HUES6 (cell line): ENCODE data around the gene GALNT15.

Source experiments
- H3K27ac ChIP-seq: 2 replicates; pipeline ENCODE4 v1.7.0; 2013; ENCODE audit warnings: low read depth, mild to moderate bottlenecking, low read length, inconsistent platforms
- H3K27me3 ChIP-seq: 2 replicates; pipeline ENCODE4 v1.6.1; 2013; ENCODE audit warnings: low read length; ENCODE audit not compliant: control insufficient read depth, insufficient read depth
- H3K36me3 ChIP-seq: 2 replicates; pipeline ENCODE4 v1.6.1; 2013; ENCODE audit warnings: low read length; ENCODE audit not compliant: control insufficient read depth, insufficient read depth
- H3K4me1 ChIP-seq: 2 replicates; pipeline ENCODE4 v1.6.1; 2013; ENCODE audit warnings: low read length; ENCODE audit not compliant: control insufficient read depth, insufficient read depth
- H3K4me3 ChIP-seq: 2 replicates; pipeline ENCODE4 v1.5.1; 2013; ENCODE audit warnings: low read depth, low read length
- H3K9ac ChIP-seq: one replicate; pipeline ENCODE4 v1.6.1; 2013; ENCODE audit warnings: mild to moderate bottlenecking, low read length
- H3K9me3 ChIP-seq: 2 replicates; pipeline ENCODE4 v1.6.1; 2013; ENCODE audit warnings: low read depth, low read length; ENCODE audit not compliant: control insufficient read depth, insufficient read depth

GALNT15 gene

DNA sequence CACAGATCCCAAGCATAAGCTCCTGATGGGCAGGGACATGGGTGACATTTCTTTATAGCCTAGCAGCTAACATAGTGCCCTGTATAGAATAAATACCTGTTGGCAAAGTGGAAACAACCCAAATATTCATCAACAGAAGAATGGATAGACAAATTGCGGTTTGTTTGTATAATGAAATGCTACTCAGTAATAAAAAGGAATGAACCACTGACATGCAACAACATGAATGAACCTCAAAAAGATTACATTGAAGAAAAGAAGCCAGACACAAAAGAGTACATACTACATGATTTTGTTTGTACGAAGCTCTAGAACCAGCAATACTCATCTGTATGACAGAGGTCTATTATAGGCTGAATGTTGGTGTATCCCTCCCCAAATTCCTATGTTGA is 33.6 kb upstream of the GALNT15 start:
- peaks cover 18% of the 10 kb centered on the region; the same call in 1 of the 2 replicates for H3K4me1 ChIP-seq
- H3K4me3 ChIP-seq = no peak overlapping the region
- no peak overlapping the region for H3K27ac ChIP-seq
- H3K36me3 ChIP-seq = no peaks in the 10 kb centered on the region
- H3K9ac ChIP-seq = no peak overlapping the region
- peaks cover 8% of the 10 kb centered on the region; the same call in 1 of the 2 replicates for H3K9me3 ChIP-seq
- peaks cover 36% of the 10 kb centered on the region; the same call in 1 of the 2 replicates for H3K27me3 ChIP-seq

DNA sequence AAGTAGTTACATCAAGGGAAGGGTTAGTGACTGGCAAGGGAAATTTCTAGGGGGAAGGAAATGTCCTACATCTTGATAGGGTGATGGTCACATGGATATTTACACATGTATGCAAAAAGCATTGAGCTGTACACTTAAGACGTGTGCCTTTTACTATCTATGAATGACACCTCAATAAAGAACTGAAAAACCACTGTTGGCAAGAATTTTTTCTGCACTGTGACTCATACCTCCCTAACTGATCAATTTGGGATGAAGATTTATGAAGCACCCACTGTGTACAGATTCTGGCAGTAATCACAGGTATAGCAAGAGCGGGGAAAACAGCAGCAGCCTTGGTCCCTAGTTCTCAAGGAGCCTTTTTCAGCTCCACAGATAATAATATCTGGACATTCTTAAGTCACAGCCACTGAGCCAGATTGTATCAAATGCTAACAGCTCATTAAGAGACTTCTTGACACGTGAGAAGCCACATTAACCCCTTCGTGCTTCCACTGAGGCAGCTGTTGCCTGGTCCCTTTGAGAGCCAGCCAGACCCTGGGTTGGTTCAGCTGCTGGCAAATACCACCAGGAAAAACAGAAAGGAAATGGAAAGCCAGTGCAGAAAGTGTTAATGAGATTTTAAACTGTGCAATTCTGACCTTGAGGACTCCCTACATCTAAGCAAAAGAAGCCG is 32.0 kb upstream of the GALNT15 start:
- Histone ChIP-seq H3K27me3 (peaks cover 41% of the 10 kb centered on the region; the same call in 1 of the 2 replicates), H3K4me3 (no peak overlapping the region), H3K9me3 (peaks cover 4% of the 10 kb centered on the region; the same call in 1 of the 2 replicates), H3K4me1 (peaks cover 18% of the 10 kb centered on the region; the same call in 1 of the 2 replicates), H3K9ac (no peak overlapping the region), H3K36me3 (no peaks in the 10 kb centered on the region), H3K27ac (no peak overlapping the region)

DNA sequence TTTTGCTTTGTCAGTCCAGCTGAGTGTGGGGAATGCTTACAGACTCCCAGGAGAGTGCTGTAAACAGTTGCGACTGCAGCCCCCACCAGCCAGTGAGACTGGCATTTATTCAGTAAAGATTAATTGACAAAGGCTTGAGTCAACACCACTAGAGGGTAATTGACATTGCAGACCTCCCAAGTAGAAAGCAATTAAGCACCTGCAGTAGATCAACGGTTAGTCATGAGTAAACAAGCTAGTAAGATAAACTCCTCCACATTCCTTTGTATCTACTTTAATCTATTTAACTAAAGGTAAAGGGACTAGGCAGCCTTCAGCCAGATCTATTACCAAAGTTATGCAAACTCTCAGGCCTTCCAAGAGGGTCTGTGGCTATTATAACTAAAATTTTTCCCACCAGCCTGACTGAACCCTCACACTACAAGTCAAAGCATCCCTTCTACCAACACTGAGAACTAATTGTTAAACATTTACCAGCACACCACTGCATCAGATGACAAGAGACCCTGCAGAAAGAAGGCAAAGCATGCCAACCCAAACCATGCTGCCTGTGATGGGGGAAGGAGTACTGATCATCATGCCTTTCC is 30.5 kb upstream of the GALNT15 start:
- no peak overlapping the region; the same call in 1 of the 2 replicates for H3K4me3 ChIP-seq
- H3K36me3 ChIP-seq = no peaks in the 10 kb centered on the region
- H3K4me1 ChIP-seq = peaks cover 18% of the 10 kb centered on the region; the same call in 1 of the 2 replicates
- H3K9me3 ChIP-seq = peaks cover 4% of the 10 kb centered on the region; the same call in 1 of the 2 replicates
- H3K9ac ChIP-seq = peak overlapping the region; percentile 5
- no peak overlapping the region for H3K27ac ChIP-seq
- H3K27me3 ChIP-seq = peaks cover 41% of the 10 kb centered on the region; the same call in 1 of the 2 replicates

DNA sequence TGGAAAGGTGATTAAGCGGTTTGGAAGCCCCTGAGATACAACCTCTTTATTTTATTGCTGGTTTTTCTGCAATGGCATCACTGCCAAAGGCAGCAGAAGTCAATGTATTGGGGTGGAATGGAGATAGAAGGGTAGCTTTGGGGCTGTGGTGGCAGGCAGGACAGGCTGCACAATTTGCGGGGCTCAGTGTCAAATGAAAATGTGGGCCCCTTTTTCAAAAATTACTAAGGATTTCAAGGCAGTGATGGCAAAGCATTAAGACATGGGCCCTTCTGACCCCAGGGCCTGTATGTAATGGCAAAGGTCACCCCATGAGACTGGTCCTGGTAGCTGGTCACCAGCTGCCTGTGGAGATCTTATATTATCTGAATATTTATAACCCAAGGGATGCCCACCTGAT is 29.3 kb upstream of the GALNT15 start:
- H3K4me3 ChIP-seq = no peak overlapping the region
- H3K36me3 ChIP-seq = no peaks in the 10 kb centered on the region
- H3K9me3 ChIP-seq = peaks cover 4% of the 10 kb centered on the region; the same call in 1 of the 2 replicates
- no peak overlapping the region for H3K27ac ChIP-seq
- H3K9ac ChIP-seq = no peak overlapping the region
- peaks cover 41% of the 10 kb centered on the region; the same call in 1 of the 2 replicates for H3K27me3 ChIP-seq
- H3K4me1 ChIP-seq = peaks cover 18% of the 10 kb centered on the region; the same call in 1 of the 2 replicates

DNA sequence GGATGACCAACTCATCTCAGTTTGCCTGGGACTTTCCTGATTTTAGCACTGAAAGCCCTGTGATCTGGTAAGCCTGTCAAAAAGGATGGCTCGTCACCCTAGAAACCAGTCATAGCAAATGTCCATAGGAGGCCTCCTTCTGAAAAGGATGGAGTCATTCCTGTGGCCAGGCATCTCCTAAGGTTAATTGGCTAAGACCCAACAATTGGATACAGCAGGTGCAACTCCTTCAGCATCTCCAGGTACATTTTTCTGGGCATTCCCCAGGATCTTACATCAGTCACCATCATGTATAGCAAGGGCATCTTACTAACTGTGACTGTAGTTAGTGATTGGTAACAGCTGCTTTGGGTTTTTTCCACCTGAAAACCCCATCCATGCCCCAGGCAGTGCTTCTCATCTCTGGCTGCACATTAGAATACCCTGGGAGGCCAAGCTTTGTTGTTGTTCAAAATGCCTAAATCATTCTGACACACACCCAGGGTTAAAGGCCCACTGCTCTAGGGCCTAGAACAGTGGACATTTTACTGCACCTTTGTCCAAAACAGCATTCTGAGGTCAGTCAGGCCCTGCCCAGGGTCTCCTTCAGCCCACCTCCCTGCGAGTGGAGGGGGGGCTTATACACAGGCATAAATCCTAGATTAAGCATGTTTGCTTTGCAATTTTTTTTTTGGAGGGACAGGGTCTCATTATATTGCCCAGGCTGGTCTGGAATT is 28.3 kb upstream of the GALNT15 start:
- no peak overlapping the region for H3K27ac ChIP-seq
- no peak overlapping the region for H3K4me3 ChIP-seq
- H3K9me3 ChIP-seq = peaks cover 4% of the 10 kb centered on the region; the same call in 1 of the 2 replicates
- peaks cover 18% of the 10 kb centered on the region; the same call in 1 of the 2 replicates for H3K4me1 ChIP-seq
- peaks cover 41% of the 10 kb centered on the region; the same call in 1 of the 2 replicates for H3K27me3 ChIP-seq
- no peak overlapping the region for H3K9ac ChIP-seq
- no peaks in the 10 kb centered on the region for H3K36me3 ChIP-seq

DNA sequence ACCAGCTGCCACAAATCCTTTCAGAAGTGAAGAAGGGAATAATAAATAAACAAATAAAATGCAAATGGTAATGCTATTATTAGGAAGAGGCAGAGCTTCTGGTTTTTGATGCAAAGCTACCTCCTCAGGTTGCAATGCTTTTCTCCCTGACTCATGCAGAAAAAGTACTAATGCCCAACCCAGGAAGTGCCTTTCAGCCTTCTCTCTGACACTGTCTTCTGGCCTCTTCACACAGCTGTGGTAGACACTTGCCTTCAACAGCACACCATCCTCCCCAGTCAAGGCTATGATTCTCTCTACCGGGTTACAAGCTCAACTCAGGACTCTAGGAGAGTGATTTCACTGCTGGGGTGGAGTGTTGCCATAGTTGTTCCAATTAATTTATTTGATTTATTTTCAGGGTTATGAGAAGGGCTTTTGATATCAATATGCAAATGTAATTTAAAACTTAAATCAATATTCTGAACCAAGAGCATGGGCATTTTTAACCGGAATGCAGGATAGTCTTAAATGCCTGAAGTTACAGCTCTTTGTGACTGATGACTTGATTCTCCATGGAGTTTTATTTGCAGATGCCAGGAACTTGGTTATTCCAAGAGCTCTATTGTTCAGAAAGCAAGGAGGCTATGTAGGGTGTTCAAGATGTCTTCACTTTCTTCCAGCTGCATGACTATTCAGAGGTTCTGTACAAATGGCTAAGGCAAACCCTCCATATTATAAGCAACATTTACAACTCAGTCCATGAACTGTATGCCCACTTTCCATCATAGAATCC is 27.1 kb upstream of the GALNT15 start:
- Histone ChIP-seq H3K27ac (no peak overlapping the region), H3K9ac (no peak overlapping the region), H3K36me3 (no peaks in the 10 kb centered on the region), H3K27me3 (peaks cover 32% of the 10 kb centered on the region; the same call in 1 of the 2 replicates), H3K9me3 (peaks cover 4% of the 10 kb centered on the region; the same call in 1 of the 2 replicates), H3K4me1 (peaks cover 18% of the 10 kb centered on the region; the same call in 1 of the 2 replicates), H3K4me3 (no peak overlapping the region)

DNA sequence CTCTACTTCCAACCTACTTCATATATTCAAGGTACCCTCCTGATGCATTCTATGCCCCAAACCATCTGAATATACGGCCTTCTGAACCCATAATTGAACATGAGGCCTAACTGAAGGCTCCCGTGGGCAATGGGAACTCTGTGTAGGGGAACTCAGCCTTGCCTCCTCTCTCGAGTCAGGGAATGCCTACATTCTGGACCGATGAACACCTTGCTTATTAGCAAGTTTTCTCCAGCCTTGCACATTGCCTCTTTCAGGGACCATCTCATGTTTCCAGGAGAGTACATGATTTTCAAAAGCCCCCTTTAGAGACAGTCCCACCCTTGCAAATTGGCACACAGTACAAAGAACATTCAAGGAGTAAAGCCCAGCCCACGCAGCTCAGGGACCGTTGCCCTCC is 26.3 kb upstream of the GALNT15 start:
- Histone ChIP-seq H3K9ac (no peak overlapping the region), H3K4me1 (peaks cover 11% of the 10 kb centered on the region; the same call in 1 of the 2 replicates), H3K36me3 (no peaks in the 10 kb centered on the region), H3K9me3 (peaks cover 8% of the 10 kb centered on the region), H3K27ac (no peak overlapping the region), H3K4me3 (no peak overlapping the region), H3K27me3 (peaks cover 24% of the 10 kb centered on the region; the same call in 1 of the 2 replicates)

DNA sequence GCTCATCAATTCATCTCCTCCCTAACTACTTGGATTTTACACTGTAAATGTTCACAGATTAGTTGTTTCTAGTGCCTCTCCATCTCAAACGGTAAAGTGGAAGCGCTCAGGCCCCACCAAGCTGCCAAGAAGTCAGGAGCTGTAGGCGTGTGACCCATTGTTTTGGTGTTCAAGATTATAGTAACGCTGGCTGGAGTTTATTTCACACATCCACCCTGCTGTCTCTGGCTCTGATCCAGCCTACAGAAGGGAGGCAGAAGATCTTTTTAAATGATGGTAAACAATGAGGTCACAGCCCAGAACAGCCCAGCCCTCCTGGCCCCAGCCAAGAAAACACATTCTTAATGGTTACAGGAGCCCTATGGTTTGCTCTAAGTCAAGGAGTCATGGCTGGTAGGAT is 25.7 kb upstream of the GALNT15 start:
- H3K27ac ChIP-seq = no peak overlapping the region
- H3K27me3 ChIP-seq = peaks cover 23% of the 10 kb centered on the region; the same call in 1 of the 2 replicates
- H3K4me1 ChIP-seq = peaks cover 8% of the 10 kb centered on the region; the same call in 1 of the 2 replicates
- peaks cover 13% of the 10 kb centered on the region for H3K9me3 ChIP-seq
- no peak overlapping the region for H3K9ac ChIP-seq
- H3K4me3 ChIP-seq = no peak overlapping the region
- H3K36me3 ChIP-seq = no peaks in the 10 kb centered on the region

DNA sequence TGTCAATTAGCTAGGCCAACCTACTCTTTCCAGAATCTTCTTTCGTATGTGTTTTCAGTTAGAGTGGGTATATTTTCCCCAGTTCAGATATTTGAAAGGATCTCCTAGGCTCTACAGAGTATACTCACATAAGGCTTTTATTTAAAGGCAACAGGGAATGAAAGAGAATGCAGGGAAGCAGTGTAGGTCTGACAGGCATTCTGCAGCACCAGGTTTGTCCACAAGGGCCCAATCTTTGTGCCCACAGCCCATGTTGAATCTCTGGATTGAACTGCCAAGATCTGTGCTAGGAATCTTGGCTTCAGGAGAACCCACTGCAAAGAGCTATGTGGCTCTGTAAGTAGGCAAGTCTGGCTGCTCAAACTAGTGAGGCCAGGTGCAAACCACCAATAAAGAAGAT is 24.2 kb upstream of the GALNT15 start:
- Histone ChIP-seq H3K36me3 (no peaks in the 10 kb centered on the region), H3K27ac (no peak overlapping the region), H3K9me3 (peaks cover 14% of the 10 kb centered on the region; the same call in 1 of the 2 replicates), H3K9ac (no peak overlapping the region), H3K4me3 (no peak overlapping the region), H3K4me1 (no peaks in the 10 kb centered on the region), H3K27me3 (peaks cover 11% of the 10 kb centered on the region; the same call in 1 of the 2 replicates)

DNA sequence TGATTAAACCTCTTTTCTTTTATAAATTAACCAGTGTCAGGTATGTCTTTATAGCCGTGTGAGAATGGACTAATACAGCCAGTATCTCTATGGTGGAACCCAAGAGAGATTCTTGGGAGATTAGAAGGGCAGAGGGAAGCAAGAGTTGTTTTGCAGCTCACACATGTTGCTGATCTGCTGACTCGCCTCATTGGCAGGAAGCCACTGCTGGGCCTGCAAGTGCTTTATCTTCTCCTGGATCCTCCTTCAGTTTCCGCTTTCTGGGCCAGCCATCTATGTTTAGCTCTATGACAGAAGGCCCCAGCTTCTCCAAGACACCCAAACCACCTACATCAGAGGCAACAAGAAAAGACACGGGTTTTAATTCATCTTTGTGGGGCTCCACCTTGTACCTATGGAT is 23.4 kb upstream of the GALNT15 start:
- no peak overlapping the region for H3K27ac ChIP-seq
- H3K9me3 ChIP-seq = peaks cover 14% of the 10 kb centered on the region; the same call in 1 of the 2 replicates
- H3K27me3 ChIP-seq = peaks cover 3% of the 10 kb centered on the region; the same call in 1 of the 2 replicates
- no peaks in the 10 kb centered on the region for H3K36me3 ChIP-seq
- no peak overlapping the region for H3K9ac ChIP-seq
- H3K4me1 ChIP-seq = no peaks in the 10 kb centered on the region
- H3K4me3 ChIP-seq = no peak overlapping the region
